GM04504 (cell line): ENCODE data around the gene SLC5A7.

ENCODE experiments used
- DNase-seq: peaks from one replicate; pipeline ENCODE4 v3.0.0-alpha.2; 2012; ENCODE audit warnings: low read depth

The SLC5A7 gene

DNA sequence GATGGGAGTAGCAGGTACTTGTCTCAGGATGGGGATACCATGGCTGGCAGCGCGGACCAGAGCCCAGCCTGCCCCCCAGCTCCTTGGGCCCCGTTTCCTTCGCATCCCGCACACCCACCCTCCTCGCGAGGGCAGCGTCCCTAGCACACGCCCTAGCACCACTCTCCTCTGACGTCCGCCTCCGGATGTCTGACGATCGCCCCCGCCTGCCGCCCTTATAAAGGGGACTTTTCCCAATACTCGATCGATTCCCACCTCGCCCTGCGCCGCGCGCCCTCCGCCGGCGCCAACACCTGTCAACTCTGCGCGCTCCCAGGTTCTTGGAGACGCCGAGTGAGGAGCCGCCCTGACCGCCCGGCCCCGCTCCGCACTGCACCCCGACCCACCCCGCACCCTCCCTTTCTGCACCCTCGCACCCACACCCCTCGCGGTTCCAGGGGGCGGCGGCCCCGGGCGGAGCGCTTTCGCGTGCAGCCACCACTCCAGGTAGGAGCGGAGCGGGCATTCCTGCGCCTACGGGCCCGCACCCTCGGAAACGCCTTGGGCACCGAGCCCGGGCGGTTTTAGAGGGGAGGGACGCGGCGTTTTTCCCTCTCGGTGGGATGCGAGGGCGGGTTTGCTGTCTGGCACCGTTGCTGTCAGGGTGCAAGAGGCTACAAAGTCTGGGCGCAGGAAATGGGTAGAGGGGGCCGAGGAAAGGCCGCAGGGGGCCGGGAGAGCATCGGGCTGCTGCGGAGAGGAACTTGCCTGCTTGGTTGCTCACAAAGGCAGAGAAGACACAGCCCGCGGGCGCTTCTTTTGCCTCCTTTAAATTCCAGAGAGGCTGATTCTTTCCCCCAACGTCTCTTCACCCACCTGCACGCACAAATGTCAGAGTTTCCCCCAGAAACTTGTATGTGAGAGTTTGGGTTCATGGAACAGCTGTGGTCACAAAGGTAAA, at the start of gene SLC5A7:
TSS of gene SLC5A7 (plus strand) at position 247 of the 940 bp plus-strand sequence. CDS start 1,632 bp downstream, outside the sequence.
- no peak for DNase-seq

DNA sequence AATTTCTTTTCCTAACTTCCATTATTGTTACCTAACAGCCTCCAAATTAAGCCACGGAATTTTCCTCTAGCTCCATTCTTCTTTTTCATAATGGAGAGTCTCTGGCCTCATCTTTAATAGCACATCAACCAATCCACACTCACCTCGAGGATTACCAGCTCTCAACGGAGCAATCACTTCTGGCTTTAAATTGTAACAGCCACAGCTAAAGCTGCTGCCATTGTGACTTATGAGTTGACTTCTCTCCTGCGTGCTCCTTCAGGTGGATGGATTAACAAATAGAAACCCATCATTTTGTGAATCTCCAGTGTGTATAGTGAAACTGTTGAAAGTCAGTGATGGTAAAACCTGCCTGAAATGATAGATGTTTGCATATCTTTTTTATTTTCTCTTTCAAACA, 24.9 kb upstream of the SLC5A7 start:
- no peak for DNase-seq

DNA sequence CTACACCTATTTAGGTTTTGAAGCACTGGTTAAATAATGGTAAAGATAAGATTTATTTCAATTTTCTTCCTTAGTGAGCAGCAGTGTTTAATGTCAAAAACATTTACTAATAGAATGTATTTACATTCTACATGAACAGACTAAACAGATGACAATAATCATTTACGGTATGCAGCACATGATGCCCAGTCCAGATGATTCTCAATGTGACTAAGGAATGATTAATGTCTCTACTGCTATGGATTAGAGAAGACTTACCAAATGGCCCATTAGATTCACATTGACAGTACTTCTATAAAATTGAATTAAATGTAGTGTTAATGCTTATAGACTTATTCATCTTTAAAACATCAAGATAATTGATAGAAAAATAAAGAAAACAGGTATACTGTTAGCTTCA, 22.1 kb upstream of the SLC5A7 start:
- no peak for DNase-seq

DNA sequence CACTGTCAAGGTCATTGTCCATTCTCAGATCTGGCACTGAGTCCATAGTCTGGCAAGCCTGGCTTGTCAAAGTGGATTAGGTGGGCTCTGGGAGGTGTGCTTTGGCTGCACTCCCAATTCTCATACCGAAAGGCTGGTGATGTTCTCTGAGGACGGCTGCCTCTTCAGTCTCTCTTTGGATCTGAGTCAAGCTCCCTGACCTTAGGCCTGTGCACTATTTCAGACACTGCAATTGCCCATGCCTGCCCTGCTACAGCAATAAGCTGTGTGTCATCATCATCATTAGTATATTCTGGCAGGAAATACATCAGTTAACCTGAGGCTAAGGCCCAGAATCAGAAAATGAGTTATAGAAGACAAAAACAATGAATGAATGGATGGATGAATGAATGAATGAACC, 1.6 kb upstream of the SLC5A7 start:
- DNase-seq, result no peak

DNA sequence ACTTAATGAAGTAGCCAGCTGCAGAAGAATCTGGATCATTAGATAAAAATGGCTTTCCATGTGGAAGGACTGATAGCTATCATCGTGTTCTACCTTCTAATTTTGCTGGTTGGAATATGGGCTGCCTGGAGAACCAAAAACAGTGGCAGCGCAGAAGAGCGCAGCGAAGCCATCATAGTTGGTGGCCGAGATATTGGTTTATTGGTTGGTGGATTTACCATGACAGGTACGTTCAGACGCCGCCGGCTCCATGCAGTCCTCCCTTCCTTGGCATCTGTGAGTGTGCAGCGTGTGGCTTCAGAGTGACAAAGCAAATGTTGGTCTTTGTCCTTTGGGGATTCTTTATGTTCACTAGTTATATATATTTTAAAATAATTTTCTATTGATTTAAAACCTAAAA, 1.8 kb downstream of the SLC5A7 start:
- no peak for DNase-seq

DNA sequence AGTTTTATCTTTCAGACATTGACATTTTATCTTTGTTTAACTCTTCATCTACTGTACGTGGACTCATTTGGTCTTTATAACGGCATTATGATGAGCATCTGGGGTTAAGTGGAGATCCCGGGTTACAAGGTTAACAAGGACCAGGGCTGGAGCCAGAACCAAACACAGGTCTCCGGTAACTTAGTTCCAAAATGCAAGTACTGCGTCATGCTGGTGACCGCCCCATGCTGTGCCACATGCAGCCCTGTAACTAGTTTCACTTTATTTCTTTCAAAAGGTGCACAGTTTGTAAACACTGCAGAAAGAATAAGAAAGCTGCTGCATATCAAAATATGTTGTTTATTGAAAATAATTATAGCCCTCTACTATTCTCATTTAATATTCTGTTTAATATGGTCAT, 3.1 kb downstream of the SLC5A7 start:
- DNase-seq, result no peak

DNA sequence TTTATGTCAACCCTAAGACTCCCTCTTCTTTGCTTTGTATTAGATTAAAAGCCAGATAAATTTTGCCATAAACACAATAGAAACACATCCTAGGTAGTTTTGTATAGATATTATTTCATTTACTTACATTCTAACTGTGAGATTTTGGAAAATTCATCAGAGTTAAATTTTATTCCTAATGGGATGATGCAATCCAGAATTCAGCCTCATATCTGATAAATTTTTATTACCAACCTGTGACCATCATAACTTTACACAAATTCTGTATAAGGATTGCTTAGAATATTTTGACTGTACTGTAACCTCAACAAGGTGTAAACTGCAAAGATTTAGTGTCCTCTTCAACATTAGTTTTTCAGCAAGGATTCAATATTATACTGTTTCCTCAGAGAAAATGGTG, 4.4 kb downstream of the SLC5A7 start:
- no peak for DNase-seq

DNA sequence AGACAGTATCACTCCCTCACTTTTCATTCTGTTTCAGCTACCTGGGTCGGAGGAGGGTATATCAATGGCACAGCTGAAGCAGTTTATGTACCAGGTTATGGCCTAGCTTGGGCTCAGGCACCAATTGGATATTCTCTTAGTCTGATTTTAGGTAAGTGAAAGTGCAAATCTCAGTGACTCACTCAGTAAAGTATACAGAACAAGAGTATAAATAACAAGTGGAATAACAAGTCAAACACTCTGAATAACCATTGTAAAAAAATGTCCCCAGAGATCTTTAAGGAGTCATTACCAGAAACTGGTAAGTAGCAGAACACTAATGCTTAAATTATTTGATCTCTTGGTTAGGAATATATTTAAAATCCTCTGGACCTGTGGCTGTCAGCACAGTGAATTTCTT, 5.7 kb downstream of the SLC5A7 start:
- no peak for DNase-seq

DNA sequence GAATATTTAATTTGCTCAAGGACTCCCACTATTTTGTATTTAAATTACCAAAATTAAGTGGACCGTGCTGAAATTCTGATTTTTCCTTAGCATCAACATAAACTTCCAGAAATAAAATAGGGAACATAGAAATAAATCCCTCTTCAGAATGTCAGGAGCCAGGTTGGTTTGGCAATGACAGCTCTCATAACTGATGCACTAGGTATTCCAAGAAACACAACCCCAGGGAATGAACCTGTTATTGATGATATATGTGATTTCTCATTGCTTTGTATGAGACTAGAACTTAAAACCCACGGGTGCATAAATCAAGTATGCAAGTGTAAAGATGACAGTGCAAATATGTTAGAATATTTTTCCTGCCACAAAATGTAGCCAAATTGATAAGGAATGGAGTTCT, 12.8 kb downstream of the SLC5A7 start:
- DNase-seq, result no peak

DNA sequence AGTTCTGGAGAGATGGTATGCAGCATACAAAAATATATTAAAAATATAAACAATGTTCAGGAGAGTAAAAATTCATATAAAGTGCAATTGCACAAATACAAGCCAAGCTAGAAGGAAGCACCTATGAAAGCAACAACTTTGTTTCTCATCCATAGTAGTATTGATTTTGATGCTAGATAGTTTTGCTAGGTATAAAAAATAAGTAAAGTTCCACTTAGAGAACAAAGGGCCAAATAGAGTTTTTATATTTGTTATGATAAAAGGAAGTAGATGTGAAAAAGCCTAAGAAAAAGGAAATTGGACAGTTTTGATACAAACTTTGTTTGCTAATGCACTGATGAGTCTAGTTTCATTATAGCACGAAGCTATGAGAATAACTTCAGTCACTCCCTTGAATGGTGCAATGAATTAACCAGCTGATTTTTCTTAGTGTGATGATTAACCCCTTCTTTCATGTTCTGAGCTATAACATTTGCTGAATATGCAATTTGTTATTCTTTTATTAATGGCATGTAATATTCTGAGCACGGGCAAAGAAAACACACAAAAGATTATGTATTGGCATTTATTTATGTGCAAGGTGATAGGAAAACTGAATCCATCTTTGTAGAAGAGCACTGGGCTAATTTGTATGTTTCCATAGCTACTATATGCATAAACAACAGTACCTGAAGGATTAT, 24.7 kb downstream of the SLC5A7 start:
- no peak for DNase-seq

DNA sequence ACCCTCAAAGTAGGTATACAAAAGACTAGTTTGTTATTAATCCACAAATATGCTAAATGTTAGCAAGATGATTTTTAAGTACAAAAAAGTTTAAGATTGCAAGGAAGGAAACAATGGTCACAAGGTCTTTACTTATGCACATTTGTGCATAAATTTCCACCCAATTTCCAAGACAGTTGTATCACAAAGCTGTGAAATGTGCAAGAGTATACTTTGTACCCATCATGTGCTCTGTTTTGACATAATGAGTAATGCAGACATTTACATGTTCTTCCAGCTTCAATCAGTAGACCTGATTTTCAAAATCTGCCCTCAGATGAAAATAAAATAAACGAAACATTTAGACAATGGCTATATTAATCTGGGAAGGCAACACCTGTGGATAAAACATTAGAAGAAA, 27.0 kb downstream of the SLC5A7 start:
- DNase-seq, result no peak

DNA sequence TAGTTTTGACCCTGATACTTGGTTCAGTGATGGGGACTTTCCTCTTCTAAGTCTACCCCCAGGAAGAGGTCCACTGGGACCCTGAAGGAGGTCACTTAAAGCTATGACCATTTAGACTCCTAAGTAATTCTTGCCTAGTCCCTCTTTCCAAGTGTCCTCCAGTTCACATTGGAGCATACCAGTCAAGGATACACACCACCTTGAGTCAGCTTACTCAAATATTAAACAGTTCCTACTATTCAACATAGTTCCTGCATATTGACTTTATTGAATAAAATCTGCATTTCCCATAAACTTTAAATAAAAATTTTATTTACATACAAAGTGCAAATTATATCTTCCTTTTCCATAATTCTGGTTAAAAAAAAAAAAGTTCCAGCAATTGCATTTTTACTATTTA, 36.3 kb downstream of the SLC5A7 start:
- DNase-seq, result no peak

DNA sequence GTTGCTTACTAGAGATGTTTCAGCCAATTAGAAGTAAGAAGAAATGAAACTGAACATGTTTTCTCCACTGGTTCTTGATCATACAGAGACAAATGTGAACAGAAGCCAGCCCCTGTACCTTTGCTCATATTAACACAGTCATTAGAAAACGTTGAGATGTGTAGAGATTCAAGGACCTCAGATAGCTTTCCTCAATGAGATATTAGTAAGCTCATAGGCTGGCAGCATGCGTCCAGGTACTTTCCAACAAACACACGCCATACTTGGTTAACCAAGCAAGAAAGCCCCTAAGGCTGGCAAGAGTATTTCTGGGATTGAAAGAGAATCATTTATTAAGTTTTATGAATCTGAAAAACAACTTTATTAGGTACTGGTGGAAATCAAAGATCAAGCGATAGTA, 37.5 kb downstream of the SLC5A7 start:
- no peak for DNase-seq

DNA sequence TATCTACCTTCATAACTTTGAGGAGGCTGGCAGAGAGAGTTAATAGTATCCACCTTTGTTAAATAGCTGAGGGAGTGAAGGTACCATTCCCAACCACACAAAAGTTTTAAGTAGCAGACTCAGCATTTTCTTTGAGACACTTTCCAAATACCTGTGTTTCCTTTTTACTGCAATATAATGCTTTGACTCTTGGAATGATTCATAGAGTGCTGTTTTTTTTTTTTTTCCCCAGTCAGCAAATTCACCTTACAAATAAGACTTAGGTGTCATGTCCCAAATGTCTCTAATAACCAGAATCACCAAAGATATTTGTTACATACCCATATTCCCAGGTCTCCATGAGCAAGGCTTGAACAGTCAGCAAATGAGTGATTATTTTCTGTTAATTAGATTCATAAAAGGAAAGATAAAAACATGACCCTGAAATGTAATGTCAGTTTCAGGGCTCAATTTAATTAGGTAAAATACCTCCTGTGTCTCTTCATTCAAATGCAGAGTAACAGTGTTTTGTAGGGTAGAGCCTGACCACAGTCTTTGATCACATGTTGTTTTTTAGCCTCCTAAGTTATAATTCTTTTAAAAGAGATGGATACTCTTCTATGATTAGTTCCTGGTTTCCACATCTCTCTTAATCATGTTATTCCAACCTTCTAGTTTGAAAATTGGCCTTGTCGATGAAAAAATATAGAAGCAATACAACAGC, 39.9 kb downstream of the SLC5A7 start:
- DNase-seq, result no peak

DNA sequence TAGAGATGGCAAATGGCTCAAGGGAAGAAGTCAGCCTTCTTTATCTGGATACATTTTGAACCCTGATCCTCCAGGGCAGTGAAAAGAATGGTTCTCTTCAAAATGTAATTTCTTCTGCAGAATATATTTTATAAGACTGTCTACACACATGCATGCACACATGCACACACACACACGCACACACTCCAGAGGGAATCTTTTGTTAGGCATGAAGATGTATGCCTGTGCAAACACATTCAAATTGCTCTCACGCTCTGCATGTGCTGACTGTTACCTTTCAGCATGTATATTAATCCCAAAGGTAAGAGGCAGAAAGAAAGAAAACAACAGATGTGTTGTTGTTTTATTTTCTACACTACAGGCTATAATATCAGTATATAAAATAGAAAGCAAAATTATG, 43.2 kb downstream of the SLC5A7 start:
- DNase-seq, result no peak

DNA sequence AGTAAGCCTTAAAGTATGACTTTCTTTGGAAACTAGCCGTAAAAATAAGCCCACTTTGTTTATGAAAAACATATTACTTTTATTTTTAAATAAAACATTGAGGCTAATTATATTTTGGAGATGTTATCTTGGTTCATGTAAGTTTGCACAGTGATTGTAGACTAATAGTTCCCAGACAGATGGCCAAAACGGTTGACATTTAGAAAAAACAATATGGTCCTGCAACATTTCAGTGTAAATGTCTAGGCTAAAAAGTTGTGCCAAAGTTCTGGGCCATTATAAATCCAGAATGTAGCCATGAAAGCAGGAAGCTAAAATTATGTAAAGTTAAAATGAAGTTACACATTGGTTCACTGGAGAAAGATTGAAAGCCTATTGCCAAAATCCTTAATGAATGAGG, 43.6 kb downstream of the SLC5A7 start:
- DNase-seq, result no peak

DNA sequence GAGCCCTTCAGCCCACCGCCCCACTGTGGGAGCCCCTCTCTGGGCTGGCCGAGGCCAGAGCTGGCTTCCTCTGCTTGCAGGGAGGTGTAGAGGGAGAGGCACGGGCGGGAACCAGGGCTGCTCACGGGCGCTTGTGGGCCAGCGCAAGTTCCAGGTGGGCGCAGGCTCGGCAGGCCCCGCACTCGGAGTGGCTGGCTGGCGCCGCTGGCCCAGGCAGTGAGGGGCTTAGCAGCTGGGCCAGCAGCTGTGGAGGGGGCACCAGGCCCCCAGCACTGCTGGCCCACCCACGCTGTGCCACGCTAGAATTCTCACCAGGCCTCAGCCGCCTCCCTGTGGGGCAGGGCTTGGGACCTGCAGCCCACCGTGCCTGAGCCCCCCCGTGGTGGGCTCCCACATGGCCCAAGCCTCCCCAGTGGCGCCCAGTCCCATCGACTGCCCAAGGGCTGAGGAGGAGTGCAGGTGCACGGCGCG, 45.2 kb downstream of the SLC5A7 start:
- DNase-seq, result no peak

DNA sequence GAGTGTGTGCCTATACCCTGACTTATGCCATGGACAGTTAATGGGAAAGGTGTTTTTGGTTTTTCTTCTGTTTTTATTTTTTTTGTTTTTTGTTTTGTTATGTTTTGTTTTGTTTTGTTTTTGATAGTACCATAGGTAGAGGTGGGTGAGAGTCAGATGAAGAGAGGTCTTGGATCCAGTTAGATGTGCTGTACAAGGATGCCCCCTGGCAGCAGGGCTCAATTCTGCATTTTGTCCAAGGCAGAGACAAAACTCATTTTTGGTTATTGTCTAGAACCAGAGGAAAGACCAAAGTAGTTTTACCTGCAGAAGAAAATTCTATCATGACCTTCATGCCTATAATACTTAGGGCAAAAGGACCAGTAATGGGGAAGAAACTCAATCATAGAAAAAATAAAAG, 48.5 kb downstream of the SLC5A7 start:
- no peak for DNase-seq

DNA sequence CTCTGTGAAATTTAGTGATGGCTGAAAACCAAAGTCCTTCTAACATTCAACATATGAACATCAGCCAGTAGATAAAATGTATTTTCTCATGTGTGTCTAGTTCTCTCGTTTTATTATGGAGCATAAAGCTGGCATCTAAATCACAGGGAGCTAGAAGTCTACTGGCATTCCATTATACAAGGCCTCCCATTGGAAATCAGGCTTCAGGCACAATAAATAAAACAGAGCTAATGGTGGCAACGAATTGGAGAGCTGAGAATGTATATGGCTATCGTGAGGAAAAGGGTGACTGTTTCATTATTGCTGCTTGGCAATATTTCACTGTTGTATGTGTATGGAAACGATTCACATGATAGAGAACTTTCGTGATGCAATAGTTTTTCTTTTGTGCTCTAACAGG, 62.4 kb downstream of the SLC5A7 start:
- DNase-seq, result no peak

DNA sequence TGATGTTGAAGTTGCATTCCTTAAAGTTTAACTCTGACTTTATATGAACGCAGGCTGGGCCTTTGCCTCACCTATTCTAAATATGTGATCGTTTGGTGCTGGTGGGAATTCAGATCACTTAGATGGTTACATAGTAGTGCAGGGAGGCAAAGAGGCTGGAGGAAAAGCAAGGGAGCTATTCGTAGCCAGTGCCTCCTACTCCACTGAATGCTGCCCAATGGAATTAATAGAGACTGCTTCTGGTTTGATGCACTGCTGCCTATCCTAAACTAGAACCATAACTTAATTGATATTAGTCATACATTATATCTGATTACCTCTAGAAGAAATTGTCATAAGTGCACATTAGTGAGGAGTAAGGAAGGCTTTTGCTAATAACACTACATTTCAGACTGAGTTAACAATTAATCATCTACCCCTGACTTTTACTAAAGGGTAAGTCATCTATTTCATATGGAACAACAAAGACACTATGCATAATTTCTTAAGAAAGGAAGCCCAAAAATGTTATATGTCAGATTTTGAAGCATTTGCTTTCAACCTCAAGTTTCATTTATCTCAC, 72.3 kb downstream of the SLC5A7 start:
- DNase-seq, result no peak

DNA sequence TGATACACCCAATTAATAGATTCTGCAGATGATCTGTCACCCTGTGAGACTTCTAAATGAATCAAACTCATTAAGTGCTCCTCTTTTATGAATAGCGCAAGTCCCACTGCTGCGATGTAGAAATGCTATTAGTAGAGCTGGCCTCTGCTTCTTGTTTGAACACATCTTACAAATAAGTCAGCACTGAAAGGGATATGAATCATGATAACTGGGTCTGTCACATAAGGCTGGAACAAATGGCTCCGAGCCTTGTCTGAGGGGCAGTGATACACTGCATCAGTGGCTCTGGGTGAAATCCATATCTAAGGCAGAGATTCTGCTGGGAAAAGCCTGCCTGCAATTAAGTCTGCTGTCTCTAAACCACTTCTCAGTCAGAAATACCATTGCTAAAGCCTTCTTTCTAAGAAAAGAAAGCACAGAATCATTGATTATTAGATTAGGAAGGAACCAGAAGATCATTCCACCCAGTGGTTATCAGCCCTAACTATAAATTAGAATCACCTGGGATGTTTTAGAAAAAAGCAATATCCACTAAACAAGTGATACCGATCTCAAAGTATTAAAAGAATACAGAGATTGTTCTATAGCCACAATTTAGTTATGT, 75.2 kb downstream of the SLC5A7 start:
- no peak for DNase-seq
